HL-60 (cell line): ENCODE data around the gene OTX1.
"Not testable (repeated sequence)": the region's sequence is repeated elsewhere in the genome, so short reads cannot be mapped to it uniquely, and the experiment has no call there.

Source experiments
- DNase-seq, 2 experiments: peaks; one replicate each; pipeline ENCODE4 v3.0.0-alpha.2; 2010 to 2020; ENCODE audit warnings: low read depth in 1 of 2, low spot score in 1 of 2
- H3K27ac ChIP-seq: fragments of 250-450 bp; sonication (Bioruptor Pico); replicated peaks from 2 replicates; pipeline ENCODE4 v1.5.1; 2020; ENCODE audit warnings: mild to moderate bottlenecking, moderate library complexity
- H3K27me3 ChIP-seq: fragments of 250-450 bp; sonication (Bioruptor Pico); 2 replicates; pipeline ENCODE4 v1.5.1; 2021; ENCODE audit warnings: mild to moderate bottlenecking, moderate library complexity; ENCODE audit not compliant: insufficient read depth, poor library complexity, severe bottlenecking
- H3K4me3 ChIP-seq: replicated peaks from 2 replicates; pipeline ENCODE4 v1.5.1; 2011; ENCODE audit warnings: mild to moderate bottlenecking, control low read depth, low read length; ENCODE audit not compliant: insufficient read depth
- GABPA ChIP-seq: IDR thresholded peaks from 2 replicates; pipeline ENCODE4 v1.6.1; 2012; ENCODE audit warnings: low read depth
- POLR2AphosphoS5 ChIP-seq: IDR thresholded peaks from 2 replicates; pipeline ENCODE4 v1.6.1; 2012; ENCODE audit warnings: low read depth
- SPI1 ChIP-seq: IDR thresholded peaks from 2 replicates; pipeline ENCODE4 v1.6.1; 2012; ENCODE audit warnings: low read depth, mild to moderate bottlenecking, borderline replicate concordance
- TF ChIP-seq, protein P1 (sequence below): IDR thresholded peaks from one replicate; pipeline ENCODE4 v1.5.1; 2011; ENCODE audit warnings: low read length, control low read depth, inconsistent platforms; ENCODE audit not compliant: insufficient read depth
- TF ChIP-seq, protein P2 (sequence below): IDR thresholded peaks from 2 replicates; pipeline ENCODE4 v1.6.1; 2012; ENCODE audit warnings: low read depth; ENCODE audit not compliant: insufficient replicate concordance

Gene OTX1

DNA sequence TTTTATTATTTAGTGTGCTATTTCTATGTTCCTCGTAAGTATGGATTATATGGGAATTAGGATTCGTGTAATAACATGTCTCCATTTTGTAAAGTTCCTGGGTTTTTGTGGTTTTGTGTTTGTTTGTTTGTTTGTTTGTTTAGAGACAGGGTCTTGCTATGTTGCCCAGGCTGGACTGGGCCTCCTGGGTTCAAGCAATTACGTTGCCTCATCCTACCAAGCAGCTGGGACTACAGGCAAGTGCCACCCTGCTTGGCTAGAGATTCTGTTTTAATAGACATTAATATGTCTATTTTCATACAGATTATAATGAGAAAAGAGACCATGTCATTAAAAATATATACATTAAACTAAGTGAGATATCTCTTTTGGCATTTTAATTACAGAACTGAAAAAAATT lies 35.2 kb upstream of the OTX1 start:
- Histone ChIP-seq H3K4me3 (no peak overlapping the region), H3K27me3 (no peaks in the 10 kb centered on the region), H3K27ac (no peak overlapping the region)
- TF ChIP-seq, protein P1, sequence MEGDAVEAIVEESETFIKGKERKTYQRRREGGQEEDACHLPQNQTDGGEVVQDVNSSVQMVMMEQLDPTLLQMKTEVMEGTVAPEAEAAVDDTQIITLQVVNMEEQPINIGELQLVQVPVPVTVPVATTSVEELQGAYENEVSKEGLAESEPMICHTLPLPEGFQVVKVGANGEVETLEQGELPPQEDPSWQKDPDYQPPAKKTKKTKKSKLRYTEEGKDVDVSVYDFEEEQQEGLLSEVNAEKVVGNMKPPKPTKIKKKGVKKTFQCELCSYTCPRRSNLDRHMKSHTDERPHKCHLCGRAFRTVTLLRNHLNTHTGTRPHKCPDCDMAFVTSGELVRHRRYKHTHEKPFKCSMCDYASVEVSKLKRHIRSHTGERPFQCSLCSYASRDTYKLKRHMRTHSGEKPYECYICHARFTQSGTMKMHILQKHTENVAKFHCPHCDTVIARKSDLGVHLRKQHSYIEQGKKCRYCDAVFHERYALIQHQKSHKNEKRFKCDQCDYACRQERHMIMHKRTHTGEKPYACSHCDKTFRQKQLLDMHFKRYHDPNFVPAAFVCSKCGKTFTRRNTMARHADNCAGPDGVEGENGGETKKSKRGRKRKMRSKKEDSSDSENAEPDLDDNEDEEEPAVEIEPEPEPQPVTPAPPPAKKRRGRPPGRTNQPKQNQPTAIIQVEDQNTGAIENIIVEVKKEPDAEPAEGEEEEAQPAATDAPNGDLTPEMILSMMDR: no peak
- TF ChIP-seq POLR2AphosphoS5: no peak
- TF ChIP-seq SPI1: no peak
- no peak for DNase-seq

DNA sequence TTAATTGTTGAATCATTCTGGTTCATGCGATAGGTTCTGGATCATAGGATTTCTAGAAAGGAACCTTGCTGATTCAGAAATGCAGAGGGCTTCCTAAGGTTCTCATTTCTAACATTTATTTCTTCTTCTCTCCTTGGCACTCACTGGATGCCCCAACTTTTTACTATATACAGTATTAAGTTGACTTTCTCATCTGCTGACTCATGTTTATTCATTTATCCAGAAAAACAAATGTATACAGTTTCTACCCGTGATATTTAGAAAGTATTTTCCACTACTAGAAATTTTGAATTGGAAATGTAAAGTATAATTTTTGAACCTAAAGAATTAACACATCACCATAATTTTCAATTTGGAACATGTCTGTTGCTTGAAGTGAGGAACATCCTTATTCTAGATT lies 32.2 kb upstream of the OTX1 start:
- DNase-seq: no peak
- Histone ChIP-seq H3K27me3 (no peaks in the 10 kb centered on the region), H3K27ac (no peak overlapping the region), H3K4me3 (no peak overlapping the region)
- TF ChIP-seq, protein P1: no peak
- TF ChIP-seq, protein P2, sequence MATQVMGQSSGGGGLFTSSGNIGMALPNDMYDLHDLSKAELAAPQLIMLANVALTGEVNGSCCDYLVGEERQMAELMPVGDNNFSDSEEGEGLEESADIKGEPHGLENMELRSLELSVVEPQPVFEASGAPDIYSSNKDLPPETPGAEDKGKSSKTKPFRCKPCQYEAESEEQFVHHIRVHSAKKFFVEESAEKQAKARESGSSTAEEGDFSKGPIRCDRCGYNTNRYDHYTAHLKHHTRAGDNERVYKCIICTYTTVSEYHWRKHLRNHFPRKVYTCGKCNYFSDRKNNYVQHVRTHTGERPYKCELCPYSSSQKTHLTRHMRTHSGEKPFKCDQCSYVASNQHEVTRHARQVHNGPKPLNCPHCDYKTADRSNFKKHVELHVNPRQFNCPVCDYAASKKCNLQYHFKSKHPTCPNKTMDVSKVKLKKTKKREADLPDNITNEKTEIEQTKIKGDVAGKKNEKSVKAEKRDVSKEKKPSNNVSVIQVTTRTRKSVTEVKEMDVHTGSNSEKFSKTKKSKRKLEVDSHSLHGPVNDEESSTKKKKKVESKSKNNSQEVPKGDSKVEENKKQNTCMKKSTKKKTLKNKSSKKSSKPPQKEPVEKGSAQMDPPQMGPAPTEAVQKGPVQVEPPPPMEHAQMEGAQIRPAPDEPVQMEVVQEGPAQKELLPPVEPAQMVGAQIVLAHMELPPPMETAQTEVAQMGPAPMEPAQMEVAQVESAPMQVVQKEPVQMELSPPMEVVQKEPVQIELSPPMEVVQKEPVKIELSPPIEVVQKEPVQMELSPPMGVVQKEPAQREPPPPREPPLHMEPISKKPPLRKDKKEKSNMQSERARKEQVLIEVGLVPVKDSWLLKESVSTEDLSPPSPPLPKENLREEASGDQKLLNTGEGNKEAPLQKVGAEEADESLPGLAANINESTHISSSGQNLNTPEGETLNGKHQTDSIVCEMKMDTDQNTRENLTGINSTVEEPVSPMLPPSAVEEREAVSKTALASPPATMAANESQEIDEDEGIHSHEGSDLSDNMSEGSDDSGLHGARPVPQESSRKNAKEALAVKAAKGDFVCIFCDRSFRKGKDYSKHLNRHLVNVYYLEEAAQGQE: no peak
- no peak for TF ChIP-seq GABPA
- no peak for TF ChIP-seq SPI1
- TF ChIP-seq POLR2AphosphoS5: no peak

DNA sequence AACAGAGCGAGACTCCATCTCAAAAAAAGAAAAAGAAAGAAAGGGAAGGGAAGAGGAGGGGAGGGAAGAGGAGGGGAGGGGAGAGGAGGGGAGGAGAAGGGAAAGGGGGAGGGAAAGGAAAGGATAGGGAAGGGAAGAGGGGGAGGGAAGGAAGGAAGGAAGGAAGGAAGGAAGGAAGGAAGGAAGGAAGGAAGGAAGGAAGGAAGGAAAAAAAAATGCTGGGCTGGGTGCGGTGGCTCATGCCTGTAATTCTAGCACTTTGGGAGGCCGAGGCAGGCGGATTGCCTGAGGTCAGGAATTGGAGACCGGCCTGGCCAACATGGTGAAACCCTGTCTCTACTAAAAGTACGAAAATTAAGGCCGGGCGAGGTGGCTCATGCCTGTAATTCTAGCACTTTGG lies 30.9 kb upstream of the OTX1 start:
- H3K27ac ChIP-seq, H3K4me3 ChIP-seq, DNase-seq, H3K27me3 ChIP-seq: not testable (repeated sequence)

DNA sequence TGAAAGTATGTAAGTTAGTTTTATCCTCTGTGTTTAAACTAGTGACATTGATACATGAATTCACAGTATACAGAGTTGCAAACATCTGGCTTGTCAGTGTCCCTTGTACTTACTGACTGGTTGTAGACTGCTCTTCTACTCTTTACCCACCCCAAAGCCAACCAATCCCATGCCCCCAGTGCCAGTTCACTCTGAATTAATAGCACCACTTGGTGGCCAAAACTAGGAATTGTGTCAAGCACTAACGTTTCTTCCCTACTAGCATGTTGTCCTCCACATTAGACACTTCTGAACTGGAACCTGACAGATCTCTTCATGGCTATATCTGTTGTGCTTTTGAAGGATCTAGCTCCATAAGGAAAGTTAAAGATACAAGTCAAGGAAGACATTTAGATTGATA lies 27.2 kb upstream of the OTX1 start:
- peak; percentile 7 to 22 for DNase-seq
- no peak overlapping the region for H3K27ac ChIP-seq
- no peak overlapping the region for H3K4me3 ChIP-seq
- TF ChIP-seq, protein P1: no peak
- TF ChIP-seq POLR2AphosphoS5 (no peak), GABPA (no peak), SPI1 (no peak)
- TF ChIP-seq, protein P2: no peak
- no peaks in the 10 kb centered on the region for H3K27me3 ChIP-seq
